HFFc6 (cell line): ENCODE data around the gene GRAMD1A. TPM values are rescaled to one million over a fixed set of nuclear protein-coding genes. Genes with fewer than 3 reads are reported as not detected.

Source experiments
- DNase-seq: peaks from one replicate; pipeline ENCODE4 v3.0.0-alpha.2; 2018
- H3K27ac Mint-ChIP-seq: 2 replicates; pipeline ENCODE4 v1.8.0; 2020; ENCODE audit warnings: mild to moderate bottlenecking, mixed read lengths
- H3K27me3 Mint-ChIP-seq: 2 replicates; pipeline ENCODE4 v1.8.0; 2021; ENCODE audit warnings: mild to moderate bottlenecking, moderate library complexity, mixed read lengths; ENCODE audit not compliant: insufficient read depth
- H3K36me3 Mint-ChIP-seq: 2 replicates; pipeline ENCODE4 v1.8.0; 2021; ENCODE audit warnings: low read depth, mixed read lengths
- H3K4me1 Mint-ChIP-seq: 2 replicates; pipeline ENCODE4 v1.8.0; 2020; ENCODE audit warnings: low read depth, mixed read lengths
- H3K4me3 Mint-ChIP-seq: 2 replicates; pipeline ENCODE4 v1.8.0; 2020; ENCODE audit warnings: mild to moderate bottlenecking, moderate library complexity, mixed read lengths
- H3K9me3 Mint-ChIP-seq: 2 replicates; pipeline ENCODE4 v1.8.0; 2020; ENCODE audit warnings: mild to moderate bottlenecking, mixed read lengths
- CTCF ChIP-seq: fragments of 200-600 bp; sonication (generic); IDR thresholded peaks from 2 replicates; pipeline ENCODE4 v1.5.0; 2021; ENCODE audit warnings: antibody characterized with exemption, mild to moderate bottlenecking
- total RNA-seq, 6 experiments: library from RNA; stranded (reverse); fragmentation: NEBNext Ultra II Directional; extraction: Animal tissue kit (Norgen Biotek cat#: 25700); gene quantifications; 2 replicates in 1 of 6; 3 replicates in 5 of 6; pipeline ENCODE4 v1.2.3, GENCODE V29; 2021

GRAMD1A gene
- total RNA-seq, 6 experiments from 2014 or later: 48.2 to 51.3 (median 50.0) TPM

- Mint-ChIP-seq H3K27me3 (peaks cover 7% of the 10 kb centered on the region), H3K36me3 (no peaks in the 10 kb centered on the region)
These were observed 61.7 kb downstream of the GRAMD1A start for GRCh38 chr19:35061583-35062373.

GRCh38 chr19:35062942-35063341 is 62.8 kb downstream of the GRAMD1A start:
- no peak for TF ChIP-seq CTCF
- H3K27me3 Mint-ChIP-seq: peaks cover 5% of the 10 kb centered on the region

More at GRCh38 chr19:35061583-35062373, 61.7 kb downstream of the GRAMD1A start:
- no peak for TF ChIP-seq CTCF
- no peaks in the 10 kb centered on the region for H3K9me3 Mint-ChIP-seq
- DNase-seq: peak; percentile 69
- H3K27ac Mint-ChIP-seq: no peak overlapping the region
- no peak overlapping the region for H3K4me3 Mint-ChIP-seq
- H3K4me1 Mint-ChIP-seq: peaks cover 16% of the 10 kb centered on the region

GRCh38 chr19:35063940-35064818 is 64.1 kb downstream of the GRAMD1A start:
- H3K27me3 Mint-ChIP-seq: peaks cover 7% of the 10 kb centered on the region
- peaks cover 28% of the 10 kb centered on the region for H3K4me1 Mint-ChIP-seq
- no peak for TF ChIP-seq CTCF
- no peak overlapping the region for H3K4me3 Mint-ChIP-seq
- no peaks in the 10 kb centered on the region for H3K36me3 Mint-ChIP-seq
- H3K27ac Mint-ChIP-seq: no peak overlapping the region; the same call in 1 of the 2 replicates
- no peaks in the 10 kb centered on the region for H3K9me3 Mint-ChIP-seq
- peak; percentile 75 for DNase-seq

More at GRCh38 chr19:35062942-35063341, 62.8 kb downstream of the GRAMD1A start:
- peaks cover 16% of the 10 kb centered on the region for H3K4me1 Mint-ChIP-seq
- no peak overlapping the region for H3K27ac Mint-ChIP-seq
- no peak overlapping the region for H3K4me3 Mint-ChIP-seq
- DNase-seq: no peak
- H3K36me3 Mint-ChIP-seq: no peaks in the 10 kb centered on the region
- no peaks in the 10 kb centered on the region for H3K9me3 Mint-ChIP-seq

- TF ChIP-seq CTCF: no peak
- H3K9me3 Mint-ChIP-seq: peaks cover 4% of the 10 kb centered on the region; the same call in 1 of the 2 replicates
- peaks cover 35% of the 10 kb centered on the region for H3K4me1 Mint-ChIP-seq
- no peak for DNase-seq
- H3K36me3 Mint-ChIP-seq: peaks cover 4% of the 10 kb centered on the region; the same call in 1 of the 2 replicates
- no peak overlapping the region for H3K4me3 Mint-ChIP-seq
- H3K27me3 Mint-ChIP-seq: peaks cover 6% of the 10 kb centered on the region
- no peak overlapping the region for H3K27ac Mint-ChIP-seq
These were observed 65.5 kb downstream of the GRAMD1A start for GRCh38 chr19:35065574-35065973.

- Mint-ChIP-seq H3K27me3 (peaks cover 6% of the 10 kb centered on the region), H3K9me3 (peaks cover 4% of the 10 kb centered on the region; the same call in 1 of the 2 replicates), H3K4me3 (no peak overlapping the region), H3K27ac (no peak overlapping the region), H3K4me1 (peaks cover 35% of the 10 kb centered on the region), H3K36me3 (peaks cover 6% of the 10 kb centered on the region; the same call in 1 of the 2 replicates)
- no peak for DNase-seq
- no peak for TF ChIP-seq CTCF
These were observed 66.0 kb downstream of the GRAMD1A start for GRCh38 chr19:35066121-35066520.
